GM23338 (cell line): Measurements from ENCODE around the gene UBE2G1. TPM values are rescaled to one million over a fixed set of nuclear protein-coding genes. Genes with fewer than 3 reads are reported as not detected.

Source experiments
- ATAC-seq: fragments of 200-7000 bp; cut with Tn5 transposase; 3 replicates; pipeline ENCODE4 v1.9.1; 2020
- DNase-seq: peaks from one replicate; pipeline ENCODE4 v3.0.0-alpha.2; 2015; ENCODE audit warnings: low spot score
- H2AFZ ChIP-seq: fragments of 200-600 bp; sonication (generic); 2 replicates; pipeline ENCODE4 v1.8.0; 2016; ENCODE audit warnings: antibody characterized with exemption, mild to moderate bottlenecking, moderate library complexity
- H3F3A ChIP-seq: fragments of 200-600 bp; sonication (generic); replicated peaks from 2 replicates; pipeline ENCODE4 v1.8.0; 2017; ENCODE audit warnings: antibody characterized with exemption, mixed run types, low read depth
- H3K27ac ChIP-seq: fragments of 200-600 bp; sonication (generic); 2 replicates; pipeline ENCODE4 v1.6.1; 2016; ENCODE audit warnings: low read depth
- H3K27me3 ChIP-seq: fragments of 200-600 bp; sonication (generic); 2 replicates; pipeline ENCODE4 v1.8.0; 2016; ENCODE audit warnings: mild to moderate bottlenecking, mixed run types, moderate library complexity; ENCODE audit not compliant: insufficient read depth
- H3K36me3 ChIP-seq: fragments of 200-600 bp; sonication (generic); 2 replicates; pipeline ENCODE4 v1.8.0; 2016; ENCODE audit warnings: mild to moderate bottlenecking; ENCODE audit not compliant: insufficient read depth
- H3K4me1 ChIP-seq: fragments of 200-600 bp; sonication (generic); 2 replicates; pipeline ENCODE4 v1.8.0; 2016; ENCODE audit warnings: mild to moderate bottlenecking, moderate library complexity; ENCODE audit not compliant: insufficient read depth
- H3K4me2 ChIP-seq: fragments of 200-600 bp; sonication (generic); 2 replicates; pipeline ENCODE4 v1.7.1; 2017; ENCODE audit warnings: mixed run types
- H3K4me3 ChIP-seq: fragments of 200-600 bp; sonication (generic); 2 replicates; pipeline ENCODE4 v1.6.1; 2016; ENCODE audit warnings: mixed run types
- H3K79me2 ChIP-seq: fragments of 200-600 bp; sonication (generic); replicated peaks from 2 replicates; pipeline ENCODE4 v1.8.0; 2017; ENCODE audit warnings: mild to moderate bottlenecking; ENCODE audit not compliant: insufficient read depth
- H3K9me2 ChIP-seq: fragments of 200-600 bp; sonication (generic); 2 replicates; pipeline ENCODE4 v1.8.0; 2017; ENCODE audit not compliant: insufficient read depth
- H4K20me1 ChIP-seq: fragments of 200-600 bp; sonication (generic); replicated peaks from 2 replicates; pipeline ENCODE4 v1.8.0; 2017; ENCODE audit warnings: mild to moderate bottlenecking; ENCODE audit not compliant: insufficient read depth
- H3K27ac Mint-ChIP-seq: 2 replicates; pipeline ENCODE4 v1.8.0; 2020; ENCODE audit warnings: inconsistent platforms, mild to moderate bottlenecking, moderate library complexity, mixed read lengths
- H3K27me3 Mint-ChIP-seq: 3 replicates; pipeline ENCODE4 v1.8.0; 2022; ENCODE audit warnings: low read depth, mild to moderate bottlenecking, moderate library complexity, mixed read lengths, inconsistent platforms; ENCODE audit not compliant: insufficient read depth, poor library complexity
- H3K36me3 Mint-ChIP-seq: 3 replicates; pipeline ENCODE4 v1.8.0; 2021; ENCODE audit warnings: low read depth, mild to moderate bottlenecking, inconsistent platforms, moderate library complexity, mixed read lengths
- H3K4me1 Mint-ChIP-seq: 3 replicates; pipeline ENCODE4 v1.8.0; 2020; ENCODE audit warnings: mild to moderate bottlenecking, inconsistent platforms, mixed read lengths
- H3K4me3 Mint-ChIP-seq: 3 replicates; pipeline ENCODE4 v1.8.0; 2021; ENCODE audit warnings: moderate library complexity, mild to moderate bottlenecking, inconsistent platforms, mixed read lengths
- H3K9me3 Mint-ChIP-seq: 3 replicates; pipeline ENCODE4 v1.8.0; 2020; ENCODE audit warnings: moderate library complexity, mild to moderate bottlenecking, inconsistent platforms, mixed read lengths
- EZH2phosphoT487 ChIP-seq: fragments of 200-600 bp; sonication (generic); IDR thresholded peaks from one replicate; pipeline ENCODE4 v1.8.1; 2018; ENCODE audit warnings: antibody characterized with exemption; ENCODE audit not compliant: unreplicated experiment
- JUNB ChIP-seq: IDR thresholded peaks from one replicate; pipeline ENCODE4 v1.6.1; 2016; ENCODE audit warnings: antibody characterized with exemption; ENCODE audit not compliant: unreplicated experiment
- NANOG ChIP-seq: IDR thresholded peaks from 2 replicates; pipeline ENCODE4 v1.6.1; 2016; ENCODE audit warnings: antibody characterized with exemption, borderline replicate concordance
- ZNF114 ChIP-seq: fragments of 250-450 bp; sonication (Bioruptor Pico); IDR thresholded peaks from 2 replicates; pipeline ENCODE4 v1.5.0; 2020; ENCODE audit warnings: mild to moderate bottlenecking, moderate library complexity
- polyA plus RNA-seq: library from polyadenylated mRNA; unstranded; fragments of >200 nt; fragmentation: Nextera tagmentation; extraction: Ambion mirVana; gene quantifications from 2 replicates; pipeline ENCODE4 v1.2.1, GENCODE V29; 2016
- total RNA-seq: library from RNA; depleted of rRNA; stranded (reverse); fragments of >200 nt; shearing (Covaris generic); gene quantifications from 2 replicates; pipeline ENCODE4 v1.2.3, GENCODE V29; 2014
- TF ChIP-seq, protein P1 (sequence below), 2 experiments: fragments of 200-600 bp in 1 of 2; sonication (generic) in 1 of 2; conservative IDR thresholded peaks; 2 replicates each; pipeline versions ENCODE4 v1.5.1 to v1.6.1; 2016 to 2017; ENCODE audit warnings: antibody characterized with exemption in 2 of 2, low read depth in 2 of 2, mild to moderate bottlenecking in 2 of 2, moderate library complexity in 1 of 2
- TF ChIP-seq, protein P2 (sequence below): IDR thresholded peaks from 2 replicates; pipeline ENCODE4 v1.6.1; 2016; ENCODE audit warnings: antibody characterized with exemption
- TF ChIP-seq, protein P3 (sequence below): fragments of 250-450 bp; sonication (Bioruptor Pico); IDR thresholded peaks from 2 replicates; pipeline ENCODE4 v1.5.0; 2020; ENCODE audit warnings: mild to moderate bottlenecking, moderate library complexity

The UBE2G1 gene
- total and polyA plus RNA-seq, 2 experiments from 2014 or later: 71.9 to 145 TPM

DNA sequence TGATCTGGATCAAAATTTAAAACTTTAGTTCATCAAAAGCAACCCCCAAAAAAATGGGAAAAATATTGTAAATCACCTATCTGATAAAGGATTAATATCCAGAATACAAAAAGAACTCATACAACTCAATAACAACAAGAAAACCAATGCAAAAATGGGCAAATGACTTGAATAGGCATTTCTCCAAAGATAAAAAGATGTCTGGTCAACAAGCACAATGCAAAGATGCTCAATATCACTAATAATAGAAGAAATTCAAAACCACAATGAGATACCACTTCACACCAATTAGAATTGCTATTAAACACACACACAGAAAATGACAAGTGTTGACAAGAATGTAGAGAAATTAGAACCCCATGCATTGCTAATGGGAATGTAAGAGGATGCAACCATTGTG, 40.4 kb downstream of the UBE2G1 start:
- H3K27ac Mint-ChIP-seq: no peak overlapping the region
- H3K27me3 Mint-ChIP-seq: no peaks in the 10 kb centered on the region
- H3K4me3 ChIP-seq: no peak overlapping the region
- TF ChIP-seq, protein P1, sequence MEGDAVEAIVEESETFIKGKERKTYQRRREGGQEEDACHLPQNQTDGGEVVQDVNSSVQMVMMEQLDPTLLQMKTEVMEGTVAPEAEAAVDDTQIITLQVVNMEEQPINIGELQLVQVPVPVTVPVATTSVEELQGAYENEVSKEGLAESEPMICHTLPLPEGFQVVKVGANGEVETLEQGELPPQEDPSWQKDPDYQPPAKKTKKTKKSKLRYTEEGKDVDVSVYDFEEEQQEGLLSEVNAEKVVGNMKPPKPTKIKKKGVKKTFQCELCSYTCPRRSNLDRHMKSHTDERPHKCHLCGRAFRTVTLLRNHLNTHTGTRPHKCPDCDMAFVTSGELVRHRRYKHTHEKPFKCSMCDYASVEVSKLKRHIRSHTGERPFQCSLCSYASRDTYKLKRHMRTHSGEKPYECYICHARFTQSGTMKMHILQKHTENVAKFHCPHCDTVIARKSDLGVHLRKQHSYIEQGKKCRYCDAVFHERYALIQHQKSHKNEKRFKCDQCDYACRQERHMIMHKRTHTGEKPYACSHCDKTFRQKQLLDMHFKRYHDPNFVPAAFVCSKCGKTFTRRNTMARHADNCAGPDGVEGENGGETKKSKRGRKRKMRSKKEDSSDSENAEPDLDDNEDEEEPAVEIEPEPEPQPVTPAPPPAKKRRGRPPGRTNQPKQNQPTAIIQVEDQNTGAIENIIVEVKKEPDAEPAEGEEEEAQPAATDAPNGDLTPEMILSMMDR (conservative IDR thresholded peaks at IDR 0.05; ENCODE audit: low read depth in 2 of 2): no peak
- TF ChIP-seq ZNF114 (no peak), JUNB (no peak), NANOG (no peak), EZH2phosphoT487 (no peak)
- TF ChIP-seq, protein P2, sequence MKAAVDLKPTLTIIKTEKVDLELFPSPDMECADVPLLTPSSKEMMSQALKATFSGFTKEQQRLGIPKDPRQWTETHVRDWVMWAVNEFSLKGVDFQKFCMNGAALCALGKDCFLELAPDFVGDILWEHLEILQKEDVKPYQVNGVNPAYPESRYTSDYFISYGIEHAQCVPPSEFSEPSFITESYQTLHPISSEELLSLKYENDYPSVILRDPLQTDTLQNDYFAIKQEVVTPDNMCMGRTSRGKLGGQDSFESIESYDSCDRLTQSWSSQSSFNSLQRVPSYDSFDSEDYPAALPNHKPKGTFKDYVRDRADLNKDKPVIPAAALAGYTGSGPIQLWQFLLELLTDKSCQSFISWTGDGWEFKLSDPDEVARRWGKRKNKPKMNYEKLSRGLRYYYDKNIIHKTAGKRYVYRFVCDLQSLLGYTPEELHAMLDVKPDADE: no peak
- TF ChIP-seq, protein P3, sequence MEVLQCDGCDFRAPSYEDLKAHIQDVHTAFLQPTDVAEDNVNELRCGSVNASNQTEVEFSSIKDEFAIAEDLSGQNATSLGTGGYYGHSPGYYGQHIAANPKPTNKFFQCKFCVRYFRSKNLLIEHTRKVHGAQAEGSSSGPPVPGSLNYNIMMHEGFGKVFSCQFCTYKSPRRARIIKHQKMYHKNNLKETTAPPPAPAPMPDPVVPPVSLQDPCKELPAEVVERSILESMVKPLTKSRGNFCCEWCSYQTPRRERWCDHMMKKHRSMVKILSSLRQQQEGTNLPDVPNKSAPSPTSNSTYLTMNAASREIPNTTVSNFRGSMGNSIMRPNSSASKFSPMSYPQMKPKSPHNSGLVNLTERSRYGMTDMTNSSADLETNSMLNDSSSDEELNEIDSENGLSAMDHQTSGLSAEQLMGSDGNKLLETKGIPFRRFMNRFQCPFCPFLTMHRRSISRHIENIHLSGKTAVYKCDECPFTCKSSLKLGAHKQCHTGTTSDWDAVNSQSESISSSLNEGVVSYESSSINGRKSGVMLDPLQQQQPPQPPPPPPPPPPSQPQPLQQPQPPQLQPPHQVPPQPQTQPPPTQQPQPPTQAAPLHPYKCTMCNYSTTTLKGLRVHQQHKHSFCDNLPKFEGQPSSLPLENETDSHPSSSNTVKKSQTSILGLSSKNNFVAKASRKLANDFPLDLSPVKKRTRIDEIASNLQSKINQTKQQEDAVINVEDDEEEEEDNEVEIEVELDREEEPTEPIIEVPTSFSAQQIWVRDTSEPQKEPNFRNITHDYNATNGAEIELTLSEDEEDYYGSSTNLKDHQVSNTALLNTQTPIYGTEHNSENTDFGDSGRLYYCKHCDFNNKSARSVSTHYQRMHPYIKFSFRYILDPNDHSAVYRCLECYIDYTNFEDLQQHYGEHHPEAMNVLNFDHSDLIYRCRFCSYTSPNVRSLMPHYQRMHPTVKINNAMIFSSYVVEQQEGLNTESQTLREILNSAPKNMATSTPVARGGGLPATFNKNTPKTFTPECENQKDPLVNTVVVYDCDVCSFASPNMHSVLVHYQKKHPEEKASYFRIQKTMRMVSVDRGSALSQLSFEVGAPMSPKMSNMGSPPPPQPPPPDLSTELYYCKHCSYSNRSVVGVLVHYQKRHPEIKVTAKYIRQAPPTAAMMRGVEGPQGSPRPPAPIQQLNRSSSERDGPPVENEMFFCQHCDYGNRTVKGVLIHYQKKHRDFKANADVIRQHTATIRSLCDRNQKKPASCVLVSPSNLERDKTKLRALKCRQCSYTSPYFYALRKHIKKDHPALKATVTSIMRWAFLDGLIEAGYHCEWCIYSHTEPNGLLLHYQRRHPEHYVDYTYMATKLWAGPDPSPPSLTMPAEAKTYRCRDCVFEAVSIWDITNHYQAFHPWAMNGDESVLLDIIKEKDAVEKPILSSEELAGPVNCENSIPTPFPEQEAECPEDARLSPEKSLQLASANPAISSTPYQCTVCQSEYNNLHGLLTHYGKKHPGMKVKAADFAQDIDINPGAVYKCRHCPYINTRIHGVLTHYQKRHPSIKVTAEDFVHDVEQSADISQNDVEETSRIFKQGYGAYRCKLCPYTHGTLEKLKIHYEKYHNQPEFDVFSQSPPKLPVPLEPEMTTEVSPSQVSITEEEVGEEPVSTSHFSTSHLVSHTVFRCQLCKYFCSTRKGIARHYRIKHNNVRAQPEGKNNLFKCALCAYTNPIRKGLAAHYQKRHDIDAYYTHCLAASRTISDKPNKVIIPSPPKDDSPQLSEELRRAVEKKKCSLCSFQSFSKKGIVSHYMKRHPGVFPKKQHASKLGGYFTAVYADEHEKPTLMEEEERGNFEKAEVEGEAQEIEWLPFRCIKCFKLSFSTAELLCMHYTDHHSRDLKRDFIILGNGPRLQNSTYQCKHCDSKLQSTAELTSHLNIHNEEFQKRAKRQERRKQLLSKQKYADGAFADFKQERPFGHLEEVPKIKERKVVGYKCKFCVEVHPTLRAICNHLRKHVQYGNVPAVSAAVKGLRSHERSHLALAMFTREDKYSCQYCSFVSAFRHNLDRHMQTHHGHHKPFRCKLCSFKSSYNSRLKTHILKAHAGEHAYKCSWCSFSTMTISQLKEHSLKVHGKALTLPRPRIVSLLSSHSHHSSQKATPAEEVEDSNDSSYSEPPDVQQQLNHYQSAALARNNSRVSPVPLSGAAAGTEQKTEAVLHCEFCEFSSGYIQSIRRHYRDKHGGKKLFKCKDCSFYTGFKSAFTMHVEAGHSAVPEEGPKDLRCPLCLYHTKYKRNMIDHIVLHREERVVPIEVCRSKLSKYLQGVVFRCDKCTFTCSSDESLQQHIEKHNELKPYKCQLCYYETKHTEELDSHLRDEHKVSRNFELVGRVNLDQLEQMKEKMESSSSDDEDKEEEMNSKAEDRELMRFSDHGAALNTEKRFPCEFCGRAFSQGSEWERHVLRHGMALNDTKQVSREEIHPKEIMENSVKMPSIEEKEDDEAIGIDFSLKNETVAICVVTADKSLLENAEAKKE: no peak
- H4K20me1 ChIP-seq: peaks cover 96% of the 10 kb centered on the region
- H3K9me2 ChIP-seq: no peaks in the 10 kb centered on the region
- no peak for ATAC-seq
- H3K36me3 Mint-ChIP-seq: peaks cover 44% of the 10 kb centered on the region
- no peak overlapping the region for H3K4me2 ChIP-seq
- H2AFZ ChIP-seq: no peak overlapping the region
- H3K27me3 ChIP-seq: no peaks in the 10 kb centered on the region
- H3K4me1 Mint-ChIP-seq: peaks cover 40% of the 10 kb centered on the region
- no peak overlapping the region for H3K4me3 Mint-ChIP-seq
- no peak for DNase-seq
- no peaks in the 10 kb centered on the region for H3K36me3 ChIP-seq
- peaks cover 100% of the 10 kb centered on the region for H3K79me2 ChIP-seq
- no peak overlapping the region for H3K27ac ChIP-seq
- H3K4me1 ChIP-seq: peaks cover 20% of the 10 kb centered on the region
- H3F3A ChIP-seq: 0 out of 2 replicates have a peak, but pooled peaks cover 3% of the 10 kb centered on the region
- peaks cover 5% of the 10 kb centered on the region; the same call in 2 of the 3 replicates for H3K9me3 Mint-ChIP-seq
